MM.1S (cell line): Measurements from ENCODE around the gene BHLHA9.
"Not testable (repeated sequence)": the region's sequence is repeated elsewhere in the genome, so short reads cannot be mapped to it uniquely, and the experiment has no call there.

Source experiments
- DNase-seq: peaks from one replicate; pipeline ENCODE4 v3.0.0-alpha.2; 2015
- H2AFZ ChIP-seq: fragments of 300-600 bp; sonication (generic); 2 replicates; pipeline ENCODE4 v1.6.0; 2016; ENCODE audit warnings: antibody characterized with exemption, low read length
- H3F3A ChIP-seq: fragments of 300-600 bp; sonication (generic); 2 replicates; pipeline ENCODE4 v1.6.1; 2016; ENCODE audit warnings: mild to moderate bottlenecking, antibody characterized with exemption, low read length, moderate library complexity, mixed read lengths; ENCODE audit not compliant: insufficient read depth
- H3K27ac ChIP-seq: fragments of 300-600 bp; sonication (generic); 2 replicates; pipeline ENCODE4 v1.5.1; 2016; ENCODE audit warnings: mild to moderate bottlenecking, low read length
- H3K27me3 ChIP-seq: fragments of 300-600 bp; sonication (generic); replicated peaks from 2 replicates; pipeline ENCODE4 v1.6.0; 2016; ENCODE audit warnings: low read length; ENCODE audit not compliant: insufficient read depth
- H3K36me3 ChIP-seq: fragments of 300-600 bp; sonication (generic); replicated peaks from 2 replicates; pipeline ENCODE4 v1.6.1; 2016; ENCODE audit warnings: mild to moderate bottlenecking, low read length, mixed read lengths; ENCODE audit not compliant: insufficient read depth
- H3K4me1 ChIP-seq: fragments of 300-600 bp; sonication (generic); 2 replicates; pipeline ENCODE4 v1.6.1; 2016; ENCODE audit warnings: low read length, mixed read lengths
- H3K4me2 ChIP-seq: fragments of 300-600 bp; sonication (generic); 2 replicates; pipeline ENCODE4 v1.6.0; 2016; ENCODE audit warnings: low read depth, low read length
- H3K4me3 ChIP-seq: fragments of 300-600 bp; sonication (generic); 2 replicates; pipeline ENCODE4 v1.5.1; 2016; ENCODE audit warnings: low read length, mixed read lengths
- H3K79me2 ChIP-seq: fragments of 300-600 bp; sonication (generic); 2 replicates; pipeline ENCODE4 v1.6.1; 2016; ENCODE audit warnings: mixed run types, low read length, mixed read lengths
- H3K9ac ChIP-seq: fragments of 300-600 bp; sonication (generic); 2 replicates; pipeline ENCODE4 v1.6.1; 2016; ENCODE audit warnings: low read length, mixed read lengths
- H3K9me2 ChIP-seq: fragments of 300-600 bp; sonication (generic); replicated peaks from 2 replicates; pipeline ENCODE4 v1.6.1; 2016; ENCODE audit warnings: mild to moderate bottlenecking, low read length, mixed read lengths; ENCODE audit not compliant: insufficient read depth
- H3K9me3 ChIP-seq: fragments of 300-600 bp; sonication (generic); replicated peaks from 2 replicates; pipeline ENCODE4 v1.6.1; 2016; ENCODE audit warnings: mild to moderate bottlenecking, low read length, mixed read lengths; ENCODE audit not compliant: insufficient read depth
- H4K20me1 ChIP-seq: fragments of 300-600 bp; sonication (generic); 2 replicates; pipeline ENCODE4 v1.6.1; 2016; ENCODE audit warnings: mild to moderate bottlenecking, low read length, moderate library complexity, mixed read lengths; ENCODE audit not compliant: insufficient read depth
- CTCF ChIP-seq: fragments of 300-600 bp; sonication (generic); IDR thresholded peaks from 2 replicates; pipeline ENCODE4 v1.5.1; 2016; ENCODE audit warnings: antibody characterized with exemption, low read length, mixed read lengths
- EZH2 ChIP-seq: fragments of 300-600 bp; sonication (generic); optimal IDR thresholded peaks from 2 replicates; pipeline ENCODE3; 2017; ENCODE audit warnings: low read depth, mild to moderate bottlenecking, antibody characterized with exemption, low read length, mixed read lengths
- EZH2phosphoT487 ChIP-seq: fragments of 300-600 bp; sonication (generic); IDR thresholded peaks from 2 replicates; pipeline ENCODE4 v1.6.1; 2018; ENCODE audit warnings: antibody characterized with exemption, low read length

The BHLHA9 gene

GRCh38 chr17:1302761-1303160 is 32.5 kb downstream of the BHLHA9 start:
- H3K27ac ChIP-seq = no peak overlapping the region
- H4K20me1 ChIP-seq = no peaks in the 10 kb centered on the region
- H3K4me1 ChIP-seq = no peaks in the 10 kb centered on the region
- H3K9me2 ChIP-seq = no peaks in the 10 kb centered on the region
- no peaks in the 10 kb centered on the region for H3K9me3 ChIP-seq
- H2AFZ ChIP-seq = no peak overlapping the region
- H3K79me2 ChIP-seq = no peaks in the 10 kb centered on the region
- H3F3A ChIP-seq = no peaks in the 10 kb centered on the region
- H3K36me3 ChIP-seq = no peaks in the 10 kb centered on the region
- H3K4me3 ChIP-seq = no peak overlapping the region
- peaks cover 96% of the 10 kb centered on the region for H3K27me3 ChIP-seq
- no peak overlapping the region for H3K9ac ChIP-seq
- TF ChIP-seq EZH2 (no peak), CTCF (no peak), EZH2phosphoT487 (no peak)
- no peak for DNase-seq
- no peak overlapping the region for H3K4me2 ChIP-seq

- no peak overlapping the region for H2AFZ ChIP-seq
- no peaks in the 10 kb centered on the region for H3K9me3 ChIP-seq
- no peak overlapping the region for H3K27ac ChIP-seq
- H3K79me2 ChIP-seq = no peaks in the 10 kb centered on the region
- H3K9ac ChIP-seq = no peak overlapping the region
- no peak for TF ChIP-seq EZH2
- no peak for TF ChIP-seq EZH2phosphoT487
- TF ChIP-seq CTCF = no peak
- H3K27me3 ChIP-seq = peaks cover 80% of the 10 kb centered on the region
- H3K4me3 ChIP-seq = no peak overlapping the region
- H3K36me3 ChIP-seq = no peaks in the 10 kb centered on the region
- no peaks in the 10 kb centered on the region for H3K9me2 ChIP-seq
- no peak for DNase-seq
- no peaks in the 10 kb centered on the region for H4K20me1 ChIP-seq
- no peaks in the 10 kb centered on the region for H3K4me1 ChIP-seq
- H3K4me2 ChIP-seq = no peak overlapping the region
- no peaks in the 10 kb centered on the region for H3F3A ChIP-seq
Measured at GRCh38 chr17:1304522-1304921, 34.3 kb downstream of the BHLHA9 start.

- Histone ChIP-seq H3K9ac (no peak overlapping the region), H3F3A (no peaks in the 10 kb centered on the region), H3K27ac (no peak overlapping the region), H2AFZ (no peak overlapping the region), H3K9me3 (no peaks in the 10 kb centered on the region), H3K79me2 (no peaks in the 10 kb centered on the region), H3K36me3 (no peaks in the 10 kb centered on the region), H3K9me2 (no peaks in the 10 kb centered on the region), H3K4me1 (no peaks in the 10 kb centered on the region), H3K27me3 (peaks cover 74% of the 10 kb centered on the region), H3K4me2 (no peak overlapping the region), H4K20me1 (no peaks in the 10 kb centered on the region), H3K4me3 (no peak overlapping the region)
- TF ChIP-seq EZH2 (no peak), CTCF (no peak), EZH2phosphoT487 (no peak)
- no peak for DNase-seq
Measured at GRCh38 chr17:1304962-1305563, 34.8 kb downstream of the BHLHA9 start.

- not testable (repeated sequence) for H3K79me2 ChIP-seq, H3K9ac ChIP-seq, DNase-seq, H3K27ac ChIP-seq, H2AFZ ChIP-seq, H3K4me3 ChIP-seq, H3K36me3 ChIP-seq, H3K4me1 ChIP-seq, H3F3A ChIP-seq, H4K20me1 ChIP-seq, H3K4me2 ChIP-seq, H3K9me3 ChIP-seq, H3K9me2 ChIP-seq
- peaks cover 58% of the 10 kb centered on the region for H3K27me3 ChIP-seq
Measured at GRCh38 chr17:1307829-1308228, 37.6 kb downstream of the BHLHA9 start.
